Measurements from ENCODE around the gene HDAC4.

The HDAC4 gene

DNA sequence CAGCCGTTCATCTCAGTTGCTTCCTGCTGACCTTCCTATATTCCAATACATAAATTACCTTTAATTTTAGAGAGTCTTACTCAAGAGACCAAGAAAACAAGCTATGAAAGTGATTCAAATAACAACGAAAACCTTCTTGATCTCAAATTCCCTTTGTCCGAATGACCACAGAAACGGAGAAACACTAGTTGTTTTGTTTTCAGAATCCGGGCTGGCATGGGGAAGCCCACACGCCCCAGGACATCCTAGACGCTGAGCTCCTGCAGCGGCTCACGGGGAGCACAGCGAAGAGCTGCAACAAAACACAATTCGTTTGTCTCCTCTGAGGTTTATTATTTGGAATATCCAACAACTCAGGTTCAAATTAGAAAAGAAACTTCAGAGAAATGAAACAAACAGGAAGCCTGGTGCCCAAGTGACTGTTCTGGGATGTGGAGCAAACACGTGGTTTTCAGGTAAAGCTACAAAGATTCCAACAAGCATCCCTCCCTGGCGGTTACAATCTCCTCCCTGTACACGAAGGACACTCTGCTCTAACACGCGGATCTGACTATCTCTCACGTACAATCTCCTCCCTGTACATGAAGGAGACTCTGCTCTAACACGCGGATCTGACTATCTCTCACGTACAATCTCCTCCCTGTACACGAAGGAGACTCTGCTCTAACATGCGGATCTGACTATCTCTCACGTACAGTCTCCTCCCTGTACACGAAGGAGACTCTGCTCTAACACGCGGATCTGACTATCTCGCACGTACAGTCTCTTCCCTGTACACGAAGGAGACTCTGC is 315.4 kb downstream of the HDAC4 start:
- DNase-seq (ENCODE audit: low spot score) = no peak

DNA sequence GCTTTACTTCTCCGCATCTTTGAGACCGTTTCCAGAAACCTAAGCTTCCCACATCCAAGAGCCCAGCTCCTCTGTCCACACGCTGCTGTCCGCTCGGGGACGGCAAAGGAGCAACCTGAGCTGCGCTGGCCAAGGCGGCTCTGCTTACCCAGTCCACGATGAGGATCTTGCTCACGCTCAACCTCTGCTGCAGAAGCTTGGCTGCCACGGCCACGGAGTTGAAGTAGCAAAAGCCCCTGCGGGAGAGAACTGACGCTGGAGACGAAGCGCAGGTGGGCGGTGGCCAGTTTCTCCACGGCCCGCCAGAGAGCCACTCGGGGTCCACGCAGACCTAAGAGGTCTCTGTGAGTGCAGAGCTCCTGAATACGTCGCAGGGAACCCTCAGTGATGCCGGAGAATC is 316.8 kb downstream of the HDAC4 start:
- no peak for DNase-seq (ENCODE audit: low spot score)

DNA sequence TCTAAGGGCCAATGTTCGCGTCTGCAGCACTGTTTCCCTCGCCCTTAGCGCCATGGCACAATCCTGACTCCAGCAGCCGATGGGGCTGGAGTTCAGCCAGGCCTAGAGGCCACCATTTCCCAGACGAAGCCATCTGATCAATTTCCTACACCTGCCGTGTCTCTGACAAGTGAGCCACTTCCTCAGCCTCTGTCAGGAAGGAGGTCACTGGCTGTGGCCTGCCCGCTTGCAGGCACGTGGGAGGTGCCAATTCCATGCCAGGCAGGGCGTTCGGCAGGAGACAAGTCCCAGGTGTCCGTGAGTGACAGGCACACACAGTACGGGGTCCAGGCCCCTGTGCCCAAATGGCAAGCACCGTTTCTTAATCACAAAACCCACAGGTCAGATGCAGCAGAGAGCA is 318.4 kb downstream of the HDAC4 start:
- no peak for DNase-seq (ENCODE audit: low spot score)

DNA sequence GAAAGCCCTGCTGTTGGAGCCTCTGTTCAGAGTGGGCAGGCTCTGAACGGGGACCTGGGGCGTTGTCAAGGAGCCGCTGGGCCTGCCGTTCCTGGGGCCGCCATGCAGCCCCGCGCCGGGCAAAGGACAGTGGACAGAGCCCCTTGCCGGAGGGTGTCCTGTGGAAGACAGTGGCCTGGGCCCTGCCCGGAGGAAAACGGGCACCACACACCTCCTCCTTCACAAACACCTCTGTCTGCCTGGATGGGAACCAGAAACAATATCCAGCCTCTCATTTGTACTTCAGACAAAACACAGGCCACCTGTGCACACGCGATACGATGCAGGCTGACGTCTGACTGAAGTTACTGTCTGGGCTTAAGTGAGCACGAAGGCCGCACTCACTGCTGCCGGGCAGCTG is 319.2 kb downstream of the HDAC4 start:
- DNase-seq (ENCODE audit: low spot score) = no peak

DNA sequence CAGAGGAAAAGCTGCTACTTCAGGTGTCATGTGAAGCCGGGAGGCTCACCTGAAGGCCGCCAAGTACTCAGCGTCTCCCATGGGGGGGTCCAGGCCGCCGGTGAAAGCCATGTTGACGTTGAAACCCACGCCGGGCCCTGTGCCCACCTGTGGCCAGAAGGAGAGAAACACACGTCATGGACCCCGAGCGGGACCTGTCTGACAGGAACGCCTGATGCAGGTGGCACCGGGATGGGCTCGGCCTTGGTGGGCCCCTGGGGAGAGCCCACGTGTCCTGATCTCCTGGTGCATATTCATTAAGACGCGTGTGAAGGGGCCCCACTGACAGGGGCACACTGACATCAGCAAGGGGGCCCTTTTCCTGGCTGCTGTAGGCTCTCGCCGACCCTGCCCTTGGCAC is 319.8 kb downstream of the HDAC4 start:
- DNase-seq (ENCODE audit: low spot score) = no peak

DNA sequence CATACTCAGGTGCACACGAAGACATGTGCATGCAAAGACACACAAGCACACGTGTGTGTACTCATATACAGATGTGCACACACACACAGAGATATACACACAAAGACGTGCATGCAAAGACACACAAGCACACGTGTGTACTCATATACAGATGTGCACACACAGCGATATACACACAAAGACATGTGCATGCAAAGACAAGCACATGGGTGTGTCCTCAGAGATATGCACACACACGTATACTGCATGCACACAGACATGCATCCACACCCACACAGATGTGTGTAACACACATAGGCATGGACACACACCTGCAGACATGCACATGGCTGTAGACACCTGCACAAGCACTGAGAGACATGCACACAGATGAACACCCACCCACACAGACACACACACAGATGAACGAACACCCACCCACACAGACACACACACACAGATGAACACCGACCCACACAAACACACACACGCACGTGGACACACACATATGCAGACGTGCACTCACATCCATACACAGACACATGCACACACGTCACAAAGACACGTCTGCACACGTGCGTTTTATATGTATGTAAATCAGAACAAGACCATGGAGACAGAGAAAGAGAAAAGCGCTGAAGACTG is 321.0 kb downstream of the HDAC4 start:
- DNase-seq (ENCODE audit: low spot score) = no peak

DNA sequence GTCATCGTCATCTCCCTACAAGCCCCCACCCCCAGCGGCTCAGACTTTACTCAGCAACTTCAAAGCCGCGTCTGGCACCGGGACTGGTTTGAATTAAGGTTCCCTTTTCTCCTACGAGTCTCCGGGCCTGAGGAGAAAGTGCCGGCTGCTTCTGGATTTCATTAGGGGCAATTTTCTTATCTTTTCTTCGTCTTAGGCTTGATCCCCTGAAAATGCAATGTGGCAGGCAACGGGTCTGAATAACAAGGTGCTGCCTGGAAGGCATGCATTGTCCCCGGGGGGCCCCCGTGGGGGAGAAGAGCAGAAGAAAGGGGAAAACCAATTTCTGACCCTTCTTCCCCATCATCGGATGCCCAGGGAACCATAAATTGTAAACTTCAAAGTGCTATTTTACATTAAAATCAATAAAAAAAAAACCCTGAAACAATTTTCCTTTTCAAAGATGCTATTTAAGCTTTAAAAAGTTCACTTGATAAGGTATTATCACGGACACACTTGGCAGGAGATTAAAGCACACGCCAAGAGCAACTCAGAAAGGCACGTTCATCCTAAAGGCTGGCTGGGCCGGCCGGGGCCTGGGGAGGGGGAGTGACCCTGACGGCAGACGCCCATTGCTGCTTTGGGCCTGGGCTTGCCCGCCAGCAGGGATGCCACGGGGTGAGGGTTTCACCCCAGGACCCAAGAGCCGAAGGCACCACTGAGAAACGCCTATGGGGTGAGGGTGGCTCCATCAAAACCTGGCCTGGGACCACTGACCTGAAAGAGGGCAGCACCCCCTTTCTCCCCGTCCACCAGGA is 322.5 kb downstream of the HDAC4 start:
- DNase-seq (ENCODE audit: low spot score) = no peak

DNA sequence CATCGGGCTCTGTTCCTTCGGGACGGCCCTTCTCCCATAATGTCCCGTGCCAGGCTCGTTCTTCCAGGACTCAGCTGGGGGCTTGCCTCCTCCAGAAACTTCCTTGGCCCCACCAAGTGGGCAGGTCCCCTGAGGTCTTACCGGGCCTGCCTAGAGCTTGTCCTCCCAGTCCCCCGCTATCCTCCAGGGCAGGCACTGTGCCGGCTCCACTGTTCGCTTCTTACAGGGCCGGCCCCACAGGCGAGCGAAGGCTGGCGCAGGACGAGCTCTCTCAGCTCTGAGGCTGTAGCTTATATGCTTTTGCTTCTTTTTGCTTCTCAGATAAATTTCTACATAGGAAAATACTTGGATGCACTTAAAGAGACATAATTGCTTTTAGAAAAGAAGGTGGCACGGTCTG is 323.6 kb downstream of the HDAC4 start:
- no peak for DNase-seq (ENCODE audit: low spot score)

DNA sequence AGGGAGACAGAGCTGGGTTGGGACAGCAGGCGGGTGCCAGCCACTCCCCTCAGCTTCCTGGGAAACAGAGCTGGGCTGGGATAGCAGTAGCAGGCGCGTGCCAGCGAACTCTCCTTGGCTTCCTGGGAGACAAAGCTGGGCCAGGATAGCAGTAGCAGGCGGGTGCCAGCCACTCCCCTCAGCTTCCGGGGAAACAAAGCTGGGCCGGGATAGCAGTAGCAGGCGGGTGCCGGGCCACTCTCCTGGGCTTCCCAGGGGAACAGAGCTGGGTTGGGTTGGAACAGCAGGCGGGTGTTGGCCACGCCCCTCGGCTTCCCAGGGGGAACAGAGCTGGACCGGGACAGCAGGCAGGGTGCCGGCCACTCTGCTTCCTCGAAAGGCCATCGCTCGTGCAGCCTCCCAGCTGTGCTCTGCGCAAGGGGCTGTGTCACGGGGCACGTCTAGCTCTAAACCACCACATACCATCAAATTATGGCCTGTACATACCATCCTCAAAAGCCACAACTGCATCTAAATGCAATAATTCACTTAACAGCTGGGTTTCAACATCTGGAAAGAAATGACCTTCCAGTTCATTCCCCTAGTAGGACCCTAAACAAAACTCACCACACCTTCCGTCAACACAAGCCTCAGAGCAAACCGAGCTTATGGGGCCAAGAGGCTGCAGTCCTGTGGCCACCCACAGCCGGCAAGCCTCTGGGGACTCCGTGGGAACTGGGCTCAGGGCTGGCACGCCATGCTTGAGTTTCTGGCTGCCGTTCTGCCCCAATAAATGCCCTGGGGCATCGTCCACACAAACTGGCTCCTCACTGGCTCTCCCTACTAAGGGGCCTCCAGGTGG is 324.7 kb downstream of the HDAC4 start:
- DNase-seq (ENCODE audit: low spot score) = no peak

DNA sequence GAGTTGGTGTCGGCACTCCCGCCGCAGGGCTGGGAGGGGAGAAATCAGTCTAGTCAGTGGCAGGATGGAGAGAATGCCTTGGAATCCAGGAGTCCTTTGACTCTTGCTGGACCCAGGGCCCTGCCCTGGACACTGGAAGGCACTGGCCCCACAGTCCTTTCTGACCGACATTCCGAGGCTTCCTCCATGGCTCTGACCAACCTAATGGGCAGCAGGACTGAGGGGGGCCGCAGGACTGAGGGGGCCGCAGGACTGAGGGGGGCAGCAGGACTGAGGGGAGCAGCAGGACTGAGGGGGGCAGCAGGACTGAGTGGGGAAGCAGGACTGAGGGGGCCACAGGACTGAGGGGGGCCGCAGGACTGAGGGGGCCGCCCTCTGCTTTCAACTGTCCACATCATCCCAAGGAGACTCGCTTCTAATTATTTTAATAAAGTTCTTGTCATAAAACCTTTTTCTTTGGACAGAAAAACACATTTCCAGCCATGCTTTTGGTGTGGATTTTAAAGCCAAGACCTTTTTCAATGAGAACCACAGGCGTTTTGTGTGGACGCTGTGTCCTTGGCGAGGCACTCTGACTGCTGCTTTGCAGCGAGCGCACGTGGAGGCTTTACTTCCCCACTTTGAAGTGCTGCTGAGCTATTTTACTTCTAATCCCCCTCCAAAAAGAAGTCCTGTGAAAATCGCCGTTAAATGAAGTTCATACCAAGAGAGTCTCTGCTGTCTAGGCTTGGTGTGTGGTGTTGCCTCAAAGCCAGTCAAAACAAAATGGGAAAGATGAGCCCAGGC is 326.9 kb downstream of the HDAC4 start:
- DNase-seq (ENCODE audit: low spot score) = no peak

DNA sequence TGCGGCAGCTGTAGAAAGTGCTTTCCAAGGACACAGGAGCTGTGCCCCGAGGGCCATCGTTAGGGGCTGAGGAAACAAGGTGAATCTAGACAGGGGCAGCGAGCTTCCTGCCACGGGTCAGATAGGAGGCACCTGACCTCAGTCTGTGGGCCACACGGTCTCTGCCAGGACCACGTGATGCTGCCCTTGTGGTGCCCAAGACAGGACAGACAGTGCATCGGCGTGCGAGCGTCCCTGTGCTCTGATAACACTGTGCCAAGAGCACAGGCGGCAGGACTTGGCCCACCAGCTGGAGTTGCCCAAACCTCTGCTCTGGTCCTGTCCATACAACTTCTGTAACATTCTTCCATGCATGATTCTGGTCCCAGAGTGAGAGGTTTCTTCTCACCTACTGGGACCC is 327.6 kb downstream of the HDAC4 start:
- DNase-seq (ENCODE audit: low spot score) = no peak

DNA sequence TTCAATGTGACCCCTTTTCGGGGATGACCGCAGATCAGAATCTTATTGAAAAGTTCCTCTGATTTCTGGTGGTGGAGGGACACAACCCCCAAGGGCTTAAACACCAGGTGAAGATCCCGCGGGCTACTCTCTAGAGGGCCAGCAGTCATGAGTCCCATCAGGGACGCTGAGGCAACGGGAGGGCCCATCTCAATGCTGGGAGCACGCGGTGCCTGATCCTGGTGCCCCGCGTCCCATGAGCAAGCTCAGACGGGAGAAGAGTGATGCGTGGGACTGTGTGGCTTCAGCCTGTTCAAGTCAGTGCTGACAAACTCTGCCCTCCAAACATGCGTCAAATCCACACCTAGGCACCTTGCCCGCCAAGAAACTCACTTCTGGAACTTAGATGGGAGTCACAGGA is 328.0 kb downstream of the HDAC4 start:
- no peak for DNase-seq (ENCODE audit: low spot score)

DNA sequence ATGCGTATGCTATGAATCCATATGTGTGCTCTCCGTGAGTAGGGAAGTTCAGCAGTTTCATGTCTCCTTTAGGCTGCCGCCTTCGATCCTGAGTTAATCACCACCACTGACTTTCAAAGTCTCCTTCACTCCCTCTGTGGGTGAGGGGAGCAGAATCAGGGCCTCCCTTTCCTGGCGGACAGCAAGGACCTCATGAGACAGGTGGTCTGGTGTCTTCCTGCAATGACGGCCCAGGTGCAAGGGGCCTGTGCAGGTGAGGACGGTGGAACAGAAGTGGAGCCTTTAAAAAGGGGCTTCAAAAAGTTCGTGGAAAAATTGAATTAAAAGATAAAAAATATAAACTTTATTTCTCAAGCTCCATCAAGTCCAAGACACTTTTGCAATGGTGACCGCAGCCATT is 330.4 kb downstream of the HDAC4 start:
- no peak for DNase-seq (ENCODE audit: low spot score)

DNA sequence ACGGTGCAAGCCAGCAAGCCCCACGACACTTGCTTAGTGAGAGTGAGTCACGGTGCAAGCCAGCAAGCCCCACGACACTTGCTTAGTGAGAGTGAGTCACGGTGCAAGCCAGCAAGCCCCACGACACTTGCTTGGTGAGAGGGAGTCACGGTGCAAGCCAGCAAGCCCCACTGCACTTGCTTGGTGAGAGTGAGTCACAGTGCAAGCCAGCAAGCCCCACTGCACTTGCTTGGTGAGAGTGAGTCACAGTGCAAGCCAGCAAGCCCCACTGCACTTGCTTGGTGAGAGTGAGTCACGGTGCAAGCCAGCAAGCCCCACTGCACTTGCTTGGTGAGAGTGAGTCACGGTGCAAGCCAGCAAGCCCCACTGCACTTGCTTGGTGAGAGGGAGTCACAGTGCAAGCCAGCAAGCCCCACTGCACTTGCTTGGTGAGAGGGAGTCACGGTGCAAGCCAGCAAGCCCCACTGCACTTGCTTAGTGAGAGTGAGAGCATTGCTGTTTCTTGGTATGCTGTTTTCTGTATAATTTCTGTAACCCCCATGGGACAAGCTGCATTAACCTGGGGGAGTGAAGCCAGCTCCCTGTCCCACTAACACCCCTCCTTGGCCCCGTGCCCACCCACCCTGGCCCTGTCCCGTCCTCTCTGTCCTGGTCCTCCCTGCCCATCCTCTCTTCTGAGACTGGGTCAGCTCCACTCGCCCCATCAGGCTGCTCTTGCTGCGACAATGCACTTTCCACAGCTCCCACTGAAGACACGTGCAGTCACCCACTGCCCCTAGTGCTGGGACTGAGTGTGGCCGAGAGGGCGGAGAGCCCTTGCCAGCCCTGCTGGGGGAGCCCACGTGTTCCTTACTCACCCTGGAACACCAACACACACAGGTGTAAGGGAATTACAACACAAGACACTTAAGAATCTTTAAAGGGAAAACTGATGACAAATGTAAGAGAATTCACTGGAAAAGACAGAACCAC is 331.2 kb downstream of the HDAC4 start:
- peak; percentile 8 for DNase-seq (ENCODE audit: low spot score)

DNA sequence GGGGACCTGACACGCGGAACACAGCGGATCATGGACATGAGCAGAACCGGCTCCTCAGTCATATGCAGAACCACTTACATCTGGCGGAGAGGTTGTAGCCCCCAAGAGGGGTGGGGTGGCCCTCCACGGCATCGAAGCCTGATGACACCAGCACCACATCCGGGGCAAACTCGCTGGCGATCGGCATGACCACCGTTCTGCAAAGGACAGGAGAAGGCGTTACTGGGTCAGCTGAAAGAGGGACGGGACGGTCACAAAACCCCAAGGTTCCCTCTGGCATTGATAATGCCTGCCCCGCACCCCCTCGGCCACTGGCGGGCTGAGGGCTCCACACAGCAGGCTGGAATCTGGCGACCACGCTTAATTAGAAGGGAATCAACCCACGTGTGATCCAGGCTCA is 332.4 kb downstream of the HDAC4 start:
- no peak for DNase-seq (ENCODE audit: low spot score)

DNA sequence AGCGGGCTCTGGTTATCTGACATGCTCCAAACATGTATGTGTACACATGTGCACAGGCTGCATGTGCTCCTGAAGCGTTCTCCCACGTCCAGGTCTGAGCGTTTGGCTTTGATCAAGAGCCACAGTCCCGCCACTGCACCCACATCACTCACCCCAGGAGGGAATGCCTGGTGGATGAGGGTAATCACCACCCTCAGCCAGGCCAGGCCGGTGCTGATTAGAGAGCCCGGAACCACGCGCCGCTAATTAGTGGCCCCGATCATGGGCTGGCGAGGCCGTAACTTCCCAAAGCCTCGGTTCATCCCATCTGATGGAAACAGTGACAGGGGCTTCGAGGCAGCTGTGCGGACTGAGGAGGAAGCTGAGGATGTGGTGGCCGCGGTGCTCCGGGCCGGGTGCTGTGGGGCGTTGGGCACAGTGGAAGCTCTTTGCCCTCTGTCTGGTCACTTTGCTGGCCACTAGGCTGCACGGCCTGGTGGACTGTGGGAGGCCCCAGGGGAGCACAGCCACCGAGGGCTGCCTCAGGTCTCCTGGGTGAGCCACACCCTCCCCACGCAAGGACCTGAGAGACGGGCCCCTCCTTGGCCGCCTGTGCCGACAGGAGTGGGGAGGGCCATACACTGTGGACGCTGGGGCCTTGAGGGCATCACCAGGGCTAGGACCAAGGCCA is 333.5 kb downstream of the HDAC4 start:
- DNase-seq (ENCODE audit: low spot score) = no peak

DNA sequence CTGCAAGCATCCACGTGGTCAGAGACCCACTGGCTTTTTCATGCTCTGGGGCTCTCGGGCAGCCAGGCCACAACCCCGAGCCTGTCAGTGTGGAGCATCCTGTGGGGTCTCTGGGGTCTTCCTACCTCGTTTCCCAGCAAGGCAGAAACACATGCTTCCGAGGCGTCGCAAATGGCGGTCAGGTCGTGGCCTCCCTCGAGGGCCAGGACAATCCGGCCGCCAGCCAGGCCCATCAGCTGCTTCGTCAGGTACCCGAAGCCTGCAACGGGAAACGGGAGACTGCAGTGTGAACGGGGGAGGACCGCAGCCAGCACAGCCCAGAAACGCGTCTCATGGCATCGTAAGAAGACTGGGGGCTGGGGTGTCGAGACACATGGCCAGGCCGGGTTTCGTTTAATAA is 334.2 kb downstream of the HDAC4 start:
- DNase-seq (ENCODE audit: low spot score) = no peak

DNA sequence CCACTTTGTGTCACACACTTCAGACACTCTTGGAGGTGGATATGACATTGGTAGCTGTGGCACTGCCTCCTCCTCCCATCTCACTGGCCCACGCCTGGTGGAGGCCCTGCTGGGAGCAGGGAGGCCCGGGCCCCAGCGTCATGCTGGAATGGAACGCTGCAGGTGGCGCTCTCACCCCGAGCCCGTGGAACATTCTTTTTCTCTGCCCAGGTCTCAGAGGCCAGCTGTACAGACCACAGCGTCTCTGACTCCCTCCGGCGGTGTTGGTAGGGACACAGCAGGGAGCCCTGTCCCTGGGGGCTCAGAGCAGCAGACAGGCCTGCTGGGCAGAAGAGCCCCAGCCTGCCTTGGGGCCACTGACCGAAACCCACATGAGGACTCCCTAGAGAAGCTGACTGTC is 334.9 kb downstream of the HDAC4 start:
- DNase-seq (ENCODE audit: low spot score) = no peak

DNA sequence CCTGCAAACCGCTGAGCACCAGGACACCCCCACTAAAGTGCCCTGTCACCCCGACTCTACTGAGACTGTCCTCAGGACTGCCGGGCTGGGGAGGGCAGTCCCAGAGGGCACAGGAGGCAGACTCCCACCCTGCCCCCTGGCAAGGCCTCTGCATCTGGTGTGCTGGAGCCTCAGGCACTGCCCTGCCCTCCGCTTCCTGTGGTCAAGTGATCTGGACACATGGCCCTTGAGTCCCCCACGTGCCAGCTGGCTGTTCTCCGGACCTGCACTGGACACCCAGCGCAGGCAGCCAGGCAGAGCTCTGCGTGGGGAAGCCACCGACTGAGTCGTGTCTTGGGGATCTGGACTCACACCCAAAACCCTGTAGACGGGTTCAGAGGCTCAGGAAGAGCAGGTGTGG is 335.3 kb downstream of the HDAC4 start:
- no peak for DNase-seq (ENCODE audit: low spot score)

DNA sequence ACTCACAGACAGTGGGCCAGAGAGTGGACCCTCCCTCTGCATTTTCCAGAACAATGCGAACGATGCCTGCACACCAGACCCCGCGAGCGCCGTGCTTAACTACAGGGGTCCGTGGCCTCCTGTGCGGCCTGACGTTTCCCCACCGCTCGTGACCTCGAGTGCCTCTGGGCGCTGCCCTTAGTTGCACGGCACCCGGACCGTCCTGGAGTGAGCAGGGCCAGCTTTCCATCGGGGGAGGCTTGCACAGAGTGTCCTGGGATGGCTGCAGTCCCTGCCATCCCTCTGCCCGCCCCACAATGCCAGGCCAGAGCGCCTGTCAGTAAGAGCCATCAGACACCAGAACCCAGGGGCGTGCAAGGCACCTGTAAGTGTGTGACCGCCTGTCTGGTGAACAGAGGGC is 335.9 kb downstream of the HDAC4 start:
- no peak for DNase-seq (ENCODE audit: low spot score)

Data from activated CD4-positive, alpha-beta T cell treated with anti-CD3 and anti-CD28 coated beads, Interleukin-2, Interleukin-4, amounts not matched to agents 100 ng/mL and 50 ng/mL, durations not matched to agents 16 hours and 8 hours (primary cell).